Endodermal cell (in vitro differentiated cells): ENCODE results near the gene C4A. TPM values are rescaled to one million over a fixed set of nuclear protein-coding genes. Genes with fewer than 3 reads are reported as not detected.

Source experiments
- DNase-seq: peaks from one replicate; pipeline ENCODE4 v3.0.0-alpha.2; 2017
- H3K27ac ChIP-seq: 2 replicates; pipeline ENCODE4 v1.5.1; 2013; ENCODE audit warnings: mild to moderate bottlenecking, low read depth, low read length, moderate library complexity
- H3K27me3 ChIP-seq: 2 replicates; pipeline ENCODE4 v1.6.1; 2013; ENCODE audit warnings: mild to moderate bottlenecking, low read length, moderate library complexity; ENCODE audit not compliant: insufficient read depth, control insufficient read depth, poor library complexity, severe bottlenecking
- H3K36me3 ChIP-seq: 2 replicates; pipeline ENCODE4 v1.7.0; 2013; ENCODE audit warnings: mild to moderate bottlenecking, low read length, moderate library complexity; ENCODE audit not compliant: control insufficient read depth, insufficient read depth
- H3K4me1 ChIP-seq: one replicate; pipeline ENCODE4 v1.7.0; 2013; ENCODE audit warnings: low read length; ENCODE audit not compliant: control insufficient read depth, insufficient read depth
- H3K4me3 ChIP-seq: 2 replicates; pipeline ENCODE4 v1.5.1; 2013; ENCODE audit warnings: mild to moderate bottlenecking, low read length, moderate library complexity
- H3K9ac ChIP-seq: 2 replicates; pipeline ENCODE4 v1.6.1; 2013; ENCODE audit warnings: mild to moderate bottlenecking, low read length, moderate library complexity; ENCODE audit not compliant: poor library complexity, severe bottlenecking; ENCODE audit errors: extremely low read depth
- H3K9me3 ChIP-seq: 2 replicates; pipeline ENCODE4 v1.6.1; 2013; ENCODE audit warnings: mild to moderate bottlenecking, low read length, moderate library complexity; ENCODE audit not compliant: control insufficient read depth
- H3K27ac Mint-ChIP-seq: 2 replicates; pipeline ENCODE4 v1.8.0; 2020; ENCODE audit warnings: mixed read lengths
- H3K27me3 Mint-ChIP-seq: 2 replicates; pipeline ENCODE4 v1.8.0; 2021; ENCODE audit warnings: mild to moderate bottlenecking, mixed read lengths; ENCODE audit not compliant: insufficient read depth
- H3K36me3 Mint-ChIP-seq: 2 replicates; pipeline ENCODE4 v1.8.0; 2020; ENCODE audit warnings: low read depth, mixed read lengths
- H3K4me1 Mint-ChIP-seq: 2 replicates; pipeline ENCODE4 v1.8.0; 2020; ENCODE audit warnings: mixed read lengths
- H3K4me3 Mint-ChIP-seq: 2 replicates; pipeline ENCODE4 v1.8.0; 2020; ENCODE audit warnings: mild to moderate bottlenecking, moderate library complexity, mixed read lengths
- H3K9me3 Mint-ChIP-seq: 2 replicates; pipeline ENCODE4 v1.8.0; 2020; ENCODE audit warnings: mild to moderate bottlenecking, mixed read lengths
- WGBS, 2 experiments: methylation state at CpG; one replicate each; pipeline versions ENCODE4 v1.1.5 to v1.1.7; 2013; ENCODE audit warnings: missing lambda C conversion rate in 2 of 2, mixed read lengths in 1 of 2; ENCODE audit not compliant: insufficient coverage in 1 of 2, insufficient read length in 1 of 2; 5-methylcytosine and 5-hydroxymethylcytosine counted together
- total RNA-seq, 2 donors: library from RNA; stranded (reverse); fragmentation: NEBNext Ultra II Directional in 1 of 2; extraction: Animal tissue kit (Norgen Biotek cat#: 25700) in 1 of 2; gene quantifications; 2 replicates in 1 of 2; 3 replicates in 1 of 2; pipeline ENCODE4 v1.2.1, GENCODE V29; 2021
- TF ChIP-seq, protein P1 (sequence below): fragments of 200-600 bp; sonication (generic); conservative IDR thresholded peaks from 2 replicates; pipeline ENCODE4 v1.5.0; 2021; ENCODE audit warnings: antibody characterized with exemption, mild to moderate bottlenecking

Gene C4A
- total RNA-seq, 2 donors from 2014 or later = 4.5 to 6.2 TPM

DNA sequence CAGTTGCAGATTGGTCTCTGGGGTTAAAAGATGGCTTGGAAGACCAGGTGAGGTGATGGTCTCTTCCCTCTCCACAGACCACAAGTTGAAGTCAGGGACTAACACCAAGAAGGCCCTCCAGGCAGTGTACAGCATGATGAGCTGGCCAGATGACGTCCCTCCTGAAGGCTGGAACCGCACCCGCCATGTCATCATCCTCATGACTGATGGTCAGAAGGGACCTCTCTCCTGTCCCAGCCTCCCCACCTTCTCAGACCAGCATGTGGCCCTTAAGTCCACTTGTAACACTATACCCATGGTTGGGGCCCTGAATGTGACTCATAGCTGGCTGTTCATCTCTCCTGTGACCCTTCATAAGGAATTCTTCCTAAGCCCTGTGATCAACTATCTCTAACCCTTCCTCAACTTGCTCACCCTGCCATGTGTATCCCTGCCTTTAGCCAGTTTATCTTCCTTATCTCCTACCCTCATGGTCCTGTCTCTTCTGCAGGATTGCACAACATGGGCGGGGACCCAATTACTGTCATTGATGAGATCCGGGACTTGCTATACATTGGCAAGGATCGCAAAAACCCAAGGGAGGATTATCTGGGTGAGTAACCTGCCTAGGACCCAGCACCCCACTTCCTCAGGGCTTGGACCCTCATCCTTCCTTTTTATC lies 33.0 kb upstream of the C4A start:
- Histone ChIP-seq H3K27me3 (peaks cover 25% of the 10 kb centered on the region), H3K9me3 (no peaks in the 10 kb centered on the region), H3K4me3 (no peak overlapping the region), H3K27ac (no peak overlapping the region), H3K36me3 (peaks cover 36% of the 10 kb centered on the region), H3K4me1 (no peaks in the 10 kb centered on the region), H3K9ac (no peak overlapping the region)
- Mint-ChIP-seq H3K4me1 (no peaks in the 10 kb centered on the region), H3K27me3 (peaks cover 48% of the 10 kb centered on the region), H3K9me3 (no peaks in the 10 kb centered on the region), H3K27ac (no peak overlapping the region), H3K4me3 (no peak overlapping the region), H3K36me3 (peaks cover 21% of the 10 kb centered on the region)
- TF ChIP-seq, protein P1, sequence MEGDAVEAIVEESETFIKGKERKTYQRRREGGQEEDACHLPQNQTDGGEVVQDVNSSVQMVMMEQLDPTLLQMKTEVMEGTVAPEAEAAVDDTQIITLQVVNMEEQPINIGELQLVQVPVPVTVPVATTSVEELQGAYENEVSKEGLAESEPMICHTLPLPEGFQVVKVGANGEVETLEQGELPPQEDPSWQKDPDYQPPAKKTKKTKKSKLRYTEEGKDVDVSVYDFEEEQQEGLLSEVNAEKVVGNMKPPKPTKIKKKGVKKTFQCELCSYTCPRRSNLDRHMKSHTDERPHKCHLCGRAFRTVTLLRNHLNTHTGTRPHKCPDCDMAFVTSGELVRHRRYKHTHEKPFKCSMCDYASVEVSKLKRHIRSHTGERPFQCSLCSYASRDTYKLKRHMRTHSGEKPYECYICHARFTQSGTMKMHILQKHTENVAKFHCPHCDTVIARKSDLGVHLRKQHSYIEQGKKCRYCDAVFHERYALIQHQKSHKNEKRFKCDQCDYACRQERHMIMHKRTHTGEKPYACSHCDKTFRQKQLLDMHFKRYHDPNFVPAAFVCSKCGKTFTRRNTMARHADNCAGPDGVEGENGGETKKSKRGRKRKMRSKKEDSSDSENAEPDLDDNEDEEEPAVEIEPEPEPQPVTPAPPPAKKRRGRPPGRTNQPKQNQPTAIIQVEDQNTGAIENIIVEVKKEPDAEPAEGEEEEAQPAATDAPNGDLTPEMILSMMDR = no peak
- DNase-seq = no peak
- WGBS, 2 experiments = 92 to 96% methylated on average over 3 to 6 of the region's 6 CpGs

DNA sequence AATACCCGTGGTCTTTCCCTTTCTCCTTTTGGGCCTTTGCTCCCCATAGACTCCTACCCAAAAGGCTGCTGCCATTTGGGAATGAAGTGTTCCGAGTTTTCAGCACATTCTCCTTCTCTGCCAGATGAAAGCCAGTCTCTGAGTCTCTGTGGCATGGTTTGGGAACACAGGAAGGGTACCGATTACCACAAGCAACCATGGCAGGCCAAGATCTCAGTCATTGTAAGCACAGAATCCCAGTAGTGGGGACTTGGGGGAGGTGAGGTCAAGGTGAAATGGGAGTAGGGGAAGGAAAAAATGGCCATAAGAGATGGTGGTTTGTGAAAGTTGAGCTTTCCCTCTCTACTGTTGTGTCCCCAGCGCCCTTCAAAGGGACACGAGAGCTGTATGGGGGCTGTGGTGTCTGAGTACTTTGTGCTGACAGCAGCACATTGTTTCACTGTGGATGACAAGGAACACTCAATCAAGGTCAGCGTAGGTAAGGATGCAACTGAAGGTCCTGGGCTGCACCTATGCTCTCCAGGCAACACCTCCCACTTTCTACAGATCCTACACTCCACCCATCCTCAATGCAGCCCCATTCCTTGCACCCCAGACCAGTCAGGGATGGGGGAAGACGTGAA lies 31.8 kb upstream of the C4A start:
- DNase-seq = no peak
- peaks cover 45% of the 10 kb centered on the region for H3K36me3 ChIP-seq
- no peaks in the 10 kb centered on the region for H3K4me1 ChIP-seq
- TF ChIP-seq, protein P1 = no peak
- Mint-ChIP-seq H3K36me3 (peaks cover 32% of the 10 kb centered on the region), H3K9me3 (no peaks in the 10 kb centered on the region), H3K27ac (no peak overlapping the region), H3K27me3 (peaks cover 37% of the 10 kb centered on the region), H3K4me1 (no peaks in the 10 kb centered on the region), H3K4me3 (no peak overlapping the region)
- no peak overlapping the region for H3K27ac ChIP-seq
- WGBS, 2 experiments = 94 to 99% methylated on average over 5 to 7 of the region's 7 CpGs
- H3K9me3 ChIP-seq = no peaks in the 10 kb centered on the region
- H3K9ac ChIP-seq = no peak overlapping the region
- H3K27me3 ChIP-seq = peaks cover 14% of the 10 kb centered on the region
- no peak overlapping the region for H3K4me3 ChIP-seq

DNA sequence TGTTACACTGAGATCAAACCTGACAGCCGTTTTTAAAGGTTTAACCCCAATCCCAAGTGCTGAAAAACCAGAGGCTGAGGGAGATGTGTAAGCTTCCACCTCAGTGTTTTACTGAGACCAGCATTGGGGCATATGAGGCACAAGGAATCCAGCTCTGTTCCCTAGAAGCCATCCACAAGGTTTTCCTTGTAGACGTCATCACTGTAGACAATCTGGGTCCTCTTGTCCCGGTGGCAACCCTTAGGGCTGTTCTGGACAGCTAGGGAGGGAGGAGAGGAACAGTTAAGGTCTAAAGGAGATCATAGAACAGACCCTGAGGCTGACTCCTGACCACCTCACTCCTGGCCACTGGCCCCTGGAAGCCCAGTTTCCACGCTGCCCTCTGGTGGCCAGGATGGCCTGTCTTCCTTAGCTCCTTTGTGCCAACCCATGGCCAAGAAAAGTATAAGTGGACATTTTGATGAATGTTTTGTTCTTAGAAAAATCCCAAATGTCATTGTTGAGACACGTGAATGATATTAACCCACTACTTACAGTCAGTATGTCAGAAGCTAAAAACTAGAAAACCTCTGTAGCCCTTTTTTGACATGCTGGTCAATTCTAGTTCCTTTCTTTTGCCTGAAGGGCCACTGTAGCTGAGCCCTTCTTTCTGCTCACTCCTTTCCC lies 29.6 kb upstream of the C4A start:
- peak; percentile 87 for DNase-seq
- Histone ChIP-seq H3K36me3 (peaks cover 64% of the 10 kb centered on the region), H3K9me3 (no peaks in the 10 kb centered on the region), H3K4me1 (no peaks in the 10 kb centered on the region), H3K27ac (no peak overlapping the region), H3K27me3 (peaks cover 10% of the 10 kb centered on the region), H3K4me3 (no peak overlapping the region), H3K9ac (no peak overlapping the region)
- Mint-ChIP-seq H3K36me3 (peaks cover 51% of the 10 kb centered on the region), H3K9me3 (no peaks in the 10 kb centered on the region), H3K27ac (no peak overlapping the region), H3K4me1 (no peaks in the 10 kb centered on the region), H3K27me3 (peaks cover 16% of the 10 kb centered on the region), H3K4me3 (no peak overlapping the region)
- TF ChIP-seq, protein P1 = peak; percentile 90
- WGBS, 2 experiments = 76 to 84% methylated on average over 3 to 5 of the region's 5 CpGs
